ENCODE results near the gene KRTAP4-11.
"Not testable (repeated sequence)": the region's sequence is repeated elsewhere in the genome, so short reads cannot be mapped to it uniquely, and the experiment has no call there.

- not testable (repeated sequence) for TF ChIP-seq EZH2phosphoT487 (IDR thresholded peaks at IDR 0.05; ENCODE audit: borderline replicate concordance, low read depth, low read length)
- TF ChIP-seq, protein P1, sequence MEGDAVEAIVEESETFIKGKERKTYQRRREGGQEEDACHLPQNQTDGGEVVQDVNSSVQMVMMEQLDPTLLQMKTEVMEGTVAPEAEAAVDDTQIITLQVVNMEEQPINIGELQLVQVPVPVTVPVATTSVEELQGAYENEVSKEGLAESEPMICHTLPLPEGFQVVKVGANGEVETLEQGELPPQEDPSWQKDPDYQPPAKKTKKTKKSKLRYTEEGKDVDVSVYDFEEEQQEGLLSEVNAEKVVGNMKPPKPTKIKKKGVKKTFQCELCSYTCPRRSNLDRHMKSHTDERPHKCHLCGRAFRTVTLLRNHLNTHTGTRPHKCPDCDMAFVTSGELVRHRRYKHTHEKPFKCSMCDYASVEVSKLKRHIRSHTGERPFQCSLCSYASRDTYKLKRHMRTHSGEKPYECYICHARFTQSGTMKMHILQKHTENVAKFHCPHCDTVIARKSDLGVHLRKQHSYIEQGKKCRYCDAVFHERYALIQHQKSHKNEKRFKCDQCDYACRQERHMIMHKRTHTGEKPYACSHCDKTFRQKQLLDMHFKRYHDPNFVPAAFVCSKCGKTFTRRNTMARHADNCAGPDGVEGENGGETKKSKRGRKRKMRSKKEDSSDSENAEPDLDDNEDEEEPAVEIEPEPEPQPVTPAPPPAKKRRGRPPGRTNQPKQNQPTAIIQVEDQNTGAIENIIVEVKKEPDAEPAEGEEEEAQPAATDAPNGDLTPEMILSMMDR (conservative IDR thresholded peaks at IDR 0.05; ENCODE audit: low read length) = not testable (repeated sequence)
Measured at GRCh38 chr17:41088760-41089352, 29.3 kb downstream of the KRTAP4-11 start.
